HG02623 (cell line): ENCODE data around the gene PNP.
"Not testable (repeated sequence)": the region's sequence is repeated elsewhere in the genome, so short reads cannot be mapped to it uniquely, and the experiment has no call there.

Experiments
- ATAC-seq: cut with Tn5 transposase; IDR thresholded peaks from one replicate; pipeline ENCODE4 v1.9.1; 2021; ENCODE audit warnings: moderate library complexity; ENCODE audit not compliant: unreplicated experiment

PNP gene

GRCh38 chr14:20489093-20489994 is 20.1 kb downstream of the PNP start:
- ATAC-seq = peak; percentile 51

GRCh38 chr14:20490563-20490962 is 21.4 kb downstream of the PNP start:
- ATAC-seq = no peak

GRCh38 chr14:20492486-20492885 is 23.3 kb downstream of the PNP start:
- ATAC-seq = no peak

GRCh38 chr14:20493634-20494033 is 24.4 kb downstream of the PNP start:
- ATAC-seq = no peak

- ATAC-seq = no peak
Observed at GRCh38 chr14:20494935-20495766, 25.9 kb downstream of the PNP start.

- ATAC-seq = no peak
Observed at GRCh38 chr14:20498622-20499021, 29.4 kb downstream of the PNP start.

- ATAC-seq = no peak
Observed at GRCh38 chr14:20499108-20499507, 29.9 kb downstream of the PNP start.

- ATAC-seq = no peak
Observed at GRCh38 chr14:20499881-20500280, 30.7 kb downstream of the PNP start.

- ATAC-seq = no peak
Observed at GRCh38 chr14:20501346-20501745, 32.1 kb downstream of the PNP start.

- no peak for ATAC-seq
Observed at GRCh38 chr14:20503898-20504297, 34.7 kb downstream of the PNP start.

- ATAC-seq = not testable (repeated sequence)
Observed at GRCh38 chr14:20506276-20506675, 37.1 kb downstream of the PNP start.

GRCh38 chr14:20506752-20507151 is 37.5 kb downstream of the PNP start:
- ATAC-seq = not testable (repeated sequence)

GRCh38 chr14:20507537-20507936 is 38.3 kb downstream of the PNP start:
- ATAC-seq = not testable (repeated sequence)

GRCh38 chr14:20508367-20508766 is 39.2 kb downstream of the PNP start:
- ATAC-seq = no peak

GRCh38 chr14:20512177-20512905 is 43.1 kb downstream of the PNP start:
- no peak for ATAC-seq

- no peak for ATAC-seq
Observed at GRCh38 chr14:20515846-20516245, 46.6 kb downstream of the PNP start.

- no peak for ATAC-seq
Observed at GRCh38 chr14:20516921-20517320, 47.7 kb downstream of the PNP start.

- no peak for ATAC-seq
Observed at GRCh38 chr14:20522332-20522731, 53.1 kb downstream of the PNP start.

- ATAC-seq = no peak
Observed at GRCh38 chr14:20524027-20524426, 54.8 kb downstream of the PNP start.
